HFFc6 (cell line): ENCODE results near the gene CCR9. TPM values are rescaled to one million over a fixed set of nuclear protein-coding genes. Genes with fewer than 3 reads are reported as not detected.

ENCODE experiments used
- DNase-seq: peaks from one replicate; pipeline ENCODE4 v3.0.0-alpha.2; 2018
- H3K27ac Mint-ChIP-seq: 2 replicates; pipeline ENCODE4 v1.8.0; 2020; ENCODE audit warnings: mild to moderate bottlenecking, mixed read lengths
- H3K27me3 Mint-ChIP-seq: 2 replicates; pipeline ENCODE4 v1.8.0; 2021; ENCODE audit warnings: mild to moderate bottlenecking, moderate library complexity, mixed read lengths; ENCODE audit not compliant: insufficient read depth
- H3K36me3 Mint-ChIP-seq: 2 replicates; pipeline ENCODE4 v1.8.0; 2021; ENCODE audit warnings: low read depth, mixed read lengths
- H3K4me1 Mint-ChIP-seq: 2 replicates; pipeline ENCODE4 v1.8.0; 2020; ENCODE audit warnings: low read depth, mixed read lengths
- H3K4me3 Mint-ChIP-seq: 2 replicates; pipeline ENCODE4 v1.8.0; 2020; ENCODE audit warnings: mild to moderate bottlenecking, moderate library complexity, mixed read lengths
- H3K9me3 Mint-ChIP-seq: 2 replicates; pipeline ENCODE4 v1.8.0; 2020; ENCODE audit warnings: mild to moderate bottlenecking, mixed read lengths
- CTCF ChIP-seq: fragments of 200-600 bp; sonication (generic); IDR thresholded peaks from 2 replicates; pipeline ENCODE4 v1.5.0; 2021; ENCODE audit warnings: antibody characterized with exemption, mild to moderate bottlenecking
- total RNA-seq, 6 experiments: library from RNA; stranded (reverse); fragmentation: NEBNext Ultra II Directional; extraction: Animal tissue kit (Norgen Biotek cat#: 25700); gene quantifications; 2 replicates in 1 of 6; 3 replicates in 5 of 6; pipeline ENCODE4 v1.2.3, GENCODE V29; 2021

The CCR9 gene
- total RNA-seq, 6 experiments from 2014 or later = not detected

DNA sequence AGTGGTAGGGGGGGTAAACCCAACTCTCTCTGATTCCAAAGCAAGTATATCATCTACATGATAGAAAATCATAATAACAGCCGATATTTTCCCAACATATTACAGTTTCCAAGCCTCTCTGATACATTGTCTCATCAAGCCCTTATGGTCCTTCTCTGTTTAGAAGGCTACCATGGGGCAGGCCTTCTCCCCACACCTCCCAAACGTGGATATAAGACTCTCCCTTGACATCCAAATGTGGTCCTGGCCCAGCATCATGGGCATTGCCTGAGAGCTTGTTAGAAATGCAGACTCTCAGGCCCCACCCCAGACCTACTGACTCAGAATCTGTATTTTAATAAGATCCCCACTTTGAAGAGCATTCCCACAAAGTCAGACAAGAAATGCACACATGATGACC is 17.7 kb upstream of the CCR9 start:
- DNase-seq = no peak
- H3K36me3 Mint-ChIP-seq = peaks cover 4% of the 10 kb centered on the region; the same call in 1 of the 2 replicates
- H3K27ac Mint-ChIP-seq = no peak overlapping the region
- H3K9me3 Mint-ChIP-seq = peaks cover 3% of the 10 kb centered on the region
- H3K4me3 Mint-ChIP-seq = no peak overlapping the region
- TF ChIP-seq CTCF = no peak
- H3K4me1 Mint-ChIP-seq = no peaks in the 10 kb centered on the region
- H3K27me3 Mint-ChIP-seq = peaks cover 38% of the 10 kb centered on the region

DNA sequence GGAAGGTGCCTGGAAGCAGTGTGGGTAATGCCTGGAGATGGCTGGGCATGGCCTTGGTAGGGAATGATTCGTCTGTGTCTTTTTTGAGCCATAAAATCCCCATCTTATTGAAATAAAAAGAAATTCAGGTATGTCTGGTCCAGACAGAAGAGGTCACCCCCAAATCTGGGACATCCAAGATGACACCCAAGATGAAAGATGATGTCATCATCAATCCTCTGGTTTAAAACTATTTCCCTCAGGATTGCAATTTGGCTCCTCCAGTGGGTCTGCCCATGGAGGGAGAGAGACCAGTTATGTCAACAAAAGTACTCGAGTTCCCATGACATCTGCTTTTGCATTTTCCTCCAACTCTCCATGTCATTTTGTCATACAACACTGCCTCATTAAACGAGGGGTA is 16.7 kb upstream of the CCR9 start:
- no peak overlapping the region for H3K4me3 Mint-ChIP-seq
- H3K36me3 Mint-ChIP-seq = no peaks in the 10 kb centered on the region
- no peak for DNase-seq
- no peaks in the 10 kb centered on the region for H3K9me3 Mint-ChIP-seq
- no peak for TF ChIP-seq CTCF
- H3K27ac Mint-ChIP-seq = no peak overlapping the region
- H3K4me1 Mint-ChIP-seq = no peaks in the 10 kb centered on the region
- H3K27me3 Mint-ChIP-seq = peaks cover 36% of the 10 kb centered on the region

- H3K9me3 Mint-ChIP-seq = no peaks in the 10 kb centered on the region
- no peak for TF ChIP-seq CTCF
- no peak for DNase-seq
- H3K4me3 Mint-ChIP-seq = no peak overlapping the region
- no peak overlapping the region for H3K27ac Mint-ChIP-seq
- H3K4me1 Mint-ChIP-seq = no peaks in the 10 kb centered on the region
- H3K36me3 Mint-ChIP-seq = no peaks in the 10 kb centered on the region
- H3K27me3 Mint-ChIP-seq = peaks cover 35% of the 10 kb centered on the region
Observed at GRCh38 chr3:45870099-45870498, 16.2 kb upstream of the CCR9 start.

DNA sequence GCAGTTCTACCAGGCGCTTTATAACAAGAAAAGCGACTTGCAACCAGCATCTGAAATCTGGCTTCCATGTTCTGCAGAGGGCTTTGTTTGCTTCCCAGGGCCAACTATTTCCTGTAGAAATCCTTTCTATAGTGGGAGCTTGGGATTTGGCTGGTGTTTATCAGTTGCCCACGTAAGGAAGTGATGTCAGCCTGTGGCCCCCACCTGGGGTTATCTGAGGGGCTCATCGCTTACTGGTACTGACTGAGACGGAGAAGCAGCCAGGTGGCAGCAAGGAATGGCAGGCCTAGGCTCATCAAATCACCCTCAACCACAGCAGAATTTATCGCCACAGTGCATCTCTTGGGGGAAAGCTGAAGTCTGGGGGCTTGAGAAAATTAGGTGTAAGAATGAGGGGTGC is 14.6 kb upstream of the CCR9 start:
- DNase-seq = no peak
- Mint-ChIP-seq H3K27ac (no peak overlapping the region), H3K9me3 (no peaks in the 10 kb centered on the region), H3K27me3 (peaks cover 40% of the 10 kb centered on the region), H3K4me3 (no peak overlapping the region), H3K4me1 (no peaks in the 10 kb centered on the region), H3K36me3 (no peaks in the 10 kb centered on the region)
- TF ChIP-seq CTCF = no peak

- Mint-ChIP-seq H3K27ac (no peak overlapping the region), H3K36me3 (no peaks in the 10 kb centered on the region), H3K4me3 (no peak overlapping the region)
Observed at GRCh38 chr3:45872569-45872968, 13.8 kb upstream of the CCR9 start.

More at GRCh38 chr3:45872569-45872968, 13.8 kb upstream of the CCR9 start:
- no peak for TF ChIP-seq CTCF
- Mint-ChIP-seq H3K9me3 (no peaks in the 10 kb centered on the region), H3K4me1 (no peaks in the 10 kb centered on the region), H3K27me3 (peaks cover 40% of the 10 kb centered on the region)
- no peak for DNase-seq
